HUDEP-2 (cell line): Measurements from ENCODE around the gene SYCE3.

Experiments
- DNase-seq, 76 experiments: peaks; one replicate each; lab custom pipeline; 2025; ENCODE audit not compliant: unreplicated experiment in 76 of 76; lab: John Stamatoyannopoulos, UW

The SYCE3 gene

DNA sequence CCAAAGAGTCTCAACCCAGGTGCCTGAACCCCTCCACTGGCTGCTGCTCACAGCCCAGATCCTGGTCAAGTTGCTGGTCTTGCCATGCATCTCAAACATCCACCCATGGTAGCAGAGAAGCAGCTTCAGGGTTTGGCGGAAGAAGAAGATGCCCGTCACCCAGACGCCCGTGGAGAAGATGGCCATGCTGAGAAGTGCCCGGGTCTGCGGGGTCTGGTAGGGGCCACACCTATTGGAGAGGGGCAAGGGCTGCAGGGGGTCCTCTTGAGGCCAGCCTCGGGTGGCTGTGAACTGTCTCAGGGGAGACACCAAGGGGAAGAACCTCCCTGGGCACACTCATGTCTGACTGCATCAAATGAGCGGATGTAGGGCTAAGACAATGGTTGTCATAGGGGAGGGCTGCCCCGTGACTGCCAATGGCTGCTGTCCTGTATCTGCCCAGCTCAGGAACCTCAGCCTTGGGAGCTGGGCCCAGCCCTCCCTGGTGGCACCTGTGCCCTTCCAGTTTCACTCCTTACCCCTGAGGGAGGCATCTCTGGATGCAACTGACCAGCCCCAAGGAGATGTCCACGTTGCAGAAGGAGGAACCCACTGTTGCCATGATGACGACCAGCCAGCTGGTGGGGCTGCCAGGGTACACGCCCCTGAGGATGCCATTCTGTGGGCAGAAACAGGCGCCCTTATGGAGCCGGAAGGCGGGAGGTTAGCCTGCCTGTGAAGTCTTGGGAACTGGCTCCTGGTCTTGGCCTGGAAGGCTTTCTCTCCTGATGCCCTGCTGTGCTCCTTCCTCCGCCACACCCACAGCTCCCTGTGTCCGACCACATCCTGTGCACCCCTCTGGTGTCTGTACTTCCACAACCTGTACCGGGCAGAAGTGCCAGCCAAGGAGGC lies 14.3 kb upstream of the SYCE3 start:
- no peak for DNase-seq

GRCh38 chr22:50576070-50576469 lies 13.4 kb upstream of the SYCE3 start:
- peak in 17 of 76 experiments; percentile 2 to 44 (median 10) for DNase-seq

DNA sequence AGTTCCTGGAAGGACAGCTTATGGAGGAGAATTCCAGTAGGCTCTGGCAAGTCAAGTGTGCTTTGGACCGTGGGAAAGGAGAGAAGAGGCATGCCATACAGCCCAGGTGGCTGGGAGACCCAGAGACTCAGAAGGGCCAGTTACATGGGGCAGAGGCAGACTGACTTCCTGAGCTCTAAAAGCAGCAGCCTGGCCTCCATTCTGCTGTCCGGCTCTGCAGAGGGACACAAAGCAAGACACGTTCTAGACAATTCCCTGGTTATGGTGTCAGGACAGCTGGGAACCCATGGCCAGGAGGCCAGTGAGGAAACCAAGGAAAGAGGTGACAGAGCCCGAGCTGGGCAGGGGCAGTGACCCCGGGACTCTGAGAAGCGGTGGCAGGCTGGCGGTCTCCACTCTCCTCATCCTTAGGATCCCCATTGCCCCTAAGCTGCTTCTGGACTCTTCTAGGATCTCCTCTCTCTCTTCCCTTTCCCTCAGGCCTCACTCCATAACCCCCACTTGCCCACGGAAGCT lies 12.8 kb upstream of the SYCE3 start:
- no peak for DNase-seq

DNA sequence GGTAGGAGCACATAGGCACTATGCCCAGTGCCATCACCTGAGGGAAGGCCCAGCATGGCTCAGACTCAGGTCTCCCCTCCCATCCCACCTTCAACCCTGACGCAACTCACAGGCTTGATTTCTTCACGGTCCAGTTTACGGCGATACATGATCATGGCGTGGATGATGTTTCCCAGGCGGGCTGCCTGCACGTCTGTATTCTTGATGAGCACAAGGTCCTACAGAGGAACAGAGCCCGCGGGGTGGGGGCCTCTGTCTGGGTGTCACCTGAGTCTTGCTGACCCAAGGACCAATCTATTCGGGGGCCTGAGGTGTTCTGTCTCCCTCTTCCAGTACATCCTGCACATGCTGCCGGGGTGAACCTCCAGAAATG lies 11.7 kb upstream of the SYCE3 start:
- DNase-seq: no peak

DNA sequence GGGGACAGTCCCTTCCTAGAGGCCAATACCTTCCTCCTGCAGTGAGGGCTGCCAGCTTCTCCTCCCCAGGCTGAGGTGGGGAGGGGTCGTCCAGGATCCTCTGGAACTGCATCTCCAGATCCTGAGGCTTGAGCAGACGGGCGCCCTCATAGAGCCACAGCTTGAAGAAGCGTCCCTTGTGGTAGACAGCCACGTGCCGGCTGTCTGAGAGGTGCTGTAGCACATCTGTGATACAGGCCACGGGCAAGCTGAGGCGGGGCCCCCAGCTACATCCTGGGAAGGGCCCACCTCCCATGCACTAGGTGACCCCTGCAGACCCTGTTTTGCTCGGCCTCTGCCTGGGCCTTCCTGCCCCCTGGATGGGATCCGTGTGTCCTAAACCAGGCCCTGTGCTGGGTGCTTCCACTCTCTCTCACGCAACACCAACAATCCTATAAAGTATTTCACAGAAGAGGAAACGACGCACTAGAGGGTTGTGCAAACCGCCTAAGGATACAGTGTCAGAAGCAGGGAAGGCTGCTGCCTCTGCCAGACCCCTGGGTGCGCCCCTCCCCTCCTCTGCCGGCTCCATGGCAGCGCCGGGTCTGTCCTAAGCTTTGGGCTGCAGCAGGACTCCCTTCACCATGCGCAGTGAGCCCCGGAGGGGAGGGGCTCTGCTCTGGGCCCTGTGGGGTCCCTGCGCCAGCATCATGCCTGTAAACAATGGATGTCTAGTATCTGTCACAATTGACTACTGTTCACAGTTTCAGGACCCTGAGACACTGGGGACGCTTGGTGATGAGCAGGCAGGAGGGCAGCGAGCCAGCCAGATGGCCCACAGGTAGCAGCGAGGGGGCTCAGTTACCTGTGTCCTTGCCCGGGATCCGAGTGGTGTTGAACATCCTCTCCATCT lies 11.0 kb upstream of the SYCE3 start:
- DNase-seq: no peak

GRCh38 chr22:50572965-50573364 lies 10.2 kb upstream of the SYCE3 start:
- DNase-seq: no peak

- DNase-seq: no peak
These were observed 8.8 kb upstream of the SYCE3 start for GRCh38 chr22:50571264-50572175.

DNA sequence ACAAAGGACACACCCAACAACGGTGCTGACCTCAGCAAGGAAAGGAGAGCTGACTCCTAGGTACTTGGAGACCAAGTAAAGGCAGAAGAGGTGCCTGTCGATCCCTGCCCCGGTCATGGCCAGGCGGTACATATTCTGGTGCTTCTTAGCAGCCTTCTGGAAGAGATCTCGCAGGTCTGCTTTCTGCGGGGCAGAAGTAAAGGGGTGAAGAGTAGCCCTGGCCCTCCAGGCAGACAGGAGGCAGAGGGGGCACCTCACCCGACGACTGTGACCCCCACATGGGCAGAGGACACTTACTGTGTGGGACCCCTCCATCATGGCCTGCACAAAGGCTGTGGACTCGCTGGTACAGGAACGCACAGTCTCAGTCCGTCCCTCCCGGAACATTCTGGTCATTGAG lies 8.1 kb upstream of the SYCE3 start:
- no peak for DNase-seq

DNA sequence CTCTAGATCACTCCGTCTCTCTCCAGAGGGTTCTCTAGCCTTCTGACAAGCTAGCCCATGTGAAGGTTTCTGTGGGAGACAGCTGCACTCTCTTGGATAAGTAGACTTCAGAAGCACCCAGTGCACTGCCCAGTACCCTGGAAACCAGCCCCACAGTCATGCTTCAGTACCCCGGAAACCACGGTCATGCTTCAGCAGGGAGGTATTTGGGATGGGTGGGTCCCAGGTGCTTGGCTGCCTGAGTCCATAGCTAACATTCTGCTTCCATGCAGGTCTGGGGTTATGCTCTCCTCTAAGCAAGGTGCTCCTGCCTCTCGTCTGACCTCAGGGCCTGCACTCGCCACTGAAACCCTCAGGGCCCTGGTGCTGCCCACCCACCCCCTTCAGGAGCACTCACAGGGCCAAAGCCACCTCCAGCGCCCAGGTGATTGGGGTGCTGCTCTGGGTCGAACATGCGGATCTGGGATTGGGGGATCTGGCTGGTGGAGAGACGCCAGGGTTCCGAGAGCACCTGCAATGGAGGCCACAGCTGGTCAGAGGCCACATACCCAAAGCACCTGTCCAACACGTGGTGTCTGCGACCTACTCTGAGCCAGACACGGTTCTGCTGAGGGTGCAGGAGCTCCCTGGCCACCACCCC lies 7.3 kb upstream of the SYCE3 start:
- no peak for DNase-seq

GRCh38 chr22:50569041-50569459 lies 6.3 kb upstream of the SYCE3 start:
- no peak for DNase-seq

- no peak for DNase-seq
These were observed 5.9 kb upstream of the SYCE3 start for GRCh38 chr22:50568626-50569025.

DNA sequence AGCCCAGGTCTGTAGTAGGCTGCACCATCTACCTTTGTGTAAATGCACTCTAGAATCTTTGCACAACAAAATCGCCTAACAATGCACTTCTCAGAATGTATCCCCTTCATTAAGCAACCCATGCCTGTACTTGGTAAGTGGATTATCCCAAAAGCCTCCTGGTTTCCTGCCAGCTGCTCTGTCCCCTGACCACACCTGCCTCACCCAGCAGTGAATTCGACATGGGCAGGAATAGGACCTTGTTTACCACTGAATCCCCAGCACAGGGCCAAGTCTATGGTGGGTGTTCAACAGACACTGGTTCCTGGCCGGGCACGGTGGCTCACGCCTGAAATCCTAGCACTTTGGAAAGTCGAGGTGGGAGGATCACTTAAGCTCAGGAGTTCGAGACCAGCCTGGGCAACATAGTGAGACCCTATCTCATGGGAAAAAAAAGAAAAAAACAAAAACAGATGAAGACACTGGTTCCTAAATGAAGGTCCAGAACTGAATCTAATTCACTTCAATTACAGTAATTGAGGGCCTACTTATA lies 5.1 kb upstream of the SYCE3 start:
- no peak for DNase-seq

- no peak for DNase-seq
These were observed 1.6 kb upstream of the SYCE3 start for GRCh38 chr22:50564289-50564688.

- no peak for DNase-seq
These were observed 868 bp upstream of the SYCE3 start for GRCh38 chr22:50563413-50564160.

DNA sequence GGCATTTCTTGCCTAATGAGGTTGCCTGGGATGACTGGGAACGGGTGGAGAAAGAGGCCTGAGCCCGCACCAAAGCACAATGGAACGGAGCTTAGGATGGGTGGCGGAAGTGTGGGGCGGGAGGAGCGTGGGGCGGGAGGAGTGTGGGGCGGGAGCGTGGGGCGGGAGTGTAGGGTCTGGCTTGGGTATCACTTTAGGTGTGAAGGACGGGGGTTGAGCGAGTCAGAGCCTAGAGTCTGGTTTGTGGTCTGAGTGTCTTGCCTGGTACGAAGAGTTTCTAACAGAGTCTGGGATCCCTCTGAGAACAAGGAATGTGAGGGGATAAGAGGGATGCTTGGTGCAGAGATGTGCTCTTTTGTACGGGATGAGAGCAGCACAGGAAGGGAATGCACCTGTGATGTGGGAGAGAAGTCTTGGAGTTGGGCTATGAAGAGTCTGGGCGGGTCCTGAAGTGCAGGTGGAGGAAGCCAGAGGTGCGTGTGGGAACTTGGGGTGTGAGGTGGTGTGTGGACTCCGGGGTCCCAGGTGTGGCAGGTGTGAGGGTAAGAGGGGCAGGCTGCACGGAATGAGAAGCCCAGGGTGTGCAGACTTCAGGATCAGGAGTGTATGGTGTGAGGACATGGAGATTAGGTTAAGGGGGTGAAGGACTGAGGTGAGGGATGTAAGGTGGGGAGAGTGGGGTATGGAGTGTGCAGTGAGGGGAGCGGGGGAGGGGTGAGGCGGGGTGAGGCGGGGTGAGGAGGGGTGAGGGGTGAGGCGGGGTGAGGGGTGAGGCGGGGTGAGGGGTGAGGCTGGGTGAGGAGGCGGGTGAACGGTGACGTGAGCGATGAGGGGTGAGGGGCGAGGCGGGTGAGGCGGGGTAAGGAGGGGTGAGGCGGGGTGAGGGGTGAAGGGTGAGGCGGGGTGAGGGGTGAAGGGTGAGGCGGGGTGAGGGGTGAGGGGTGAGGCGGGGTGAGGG lies 1.0 kb downstream of the SYCE3 start:
- no peak for DNase-seq

DNA sequence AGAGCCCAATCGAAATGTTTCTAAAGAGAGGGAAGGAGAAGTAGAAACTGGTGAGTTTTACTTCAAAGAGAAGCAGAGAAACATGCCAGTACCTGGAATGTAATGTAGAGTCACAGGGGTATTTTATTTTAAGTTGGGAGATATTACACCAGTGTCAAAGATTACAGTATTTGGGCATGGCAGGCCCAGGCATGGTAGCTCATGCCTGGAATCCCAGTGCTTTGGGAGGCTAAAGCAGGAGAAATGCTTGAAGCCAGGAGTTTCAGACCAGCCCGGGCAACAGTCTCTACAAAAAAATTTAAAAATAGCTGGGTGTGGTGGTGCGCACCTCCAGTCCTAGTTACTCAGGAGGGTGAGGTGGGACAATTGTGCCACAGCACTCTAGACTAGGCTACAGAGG lies 2.7 kb downstream of the SYCE3 start:
- no peak for DNase-seq

GRCh38 chr22:50556703-50557102 lies 6.0 kb downstream of the SYCE3 start:
- DNase-seq: no peak

DNA sequence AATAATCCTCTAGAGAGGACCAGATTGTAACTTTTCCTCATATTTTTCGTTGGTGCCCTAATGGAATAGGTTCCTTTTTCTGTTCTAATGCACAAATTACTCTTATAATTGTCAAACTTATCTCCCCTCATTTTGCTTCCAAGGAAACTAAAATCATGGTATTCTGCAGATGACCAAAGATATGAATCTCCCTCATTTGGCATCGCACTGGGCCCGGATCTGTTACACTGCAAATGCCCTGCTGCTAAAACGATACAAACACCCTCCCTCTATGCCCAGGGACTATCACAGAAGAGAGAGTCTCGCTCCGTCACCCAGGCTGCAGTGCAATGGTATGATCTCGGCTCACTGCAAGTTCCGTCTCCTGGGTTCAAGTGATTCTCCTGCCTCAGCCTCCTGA lies 9.4 kb downstream of the SYCE3 start:
- no peak for DNase-seq
